ENCODE results near the gene ANTXRL.
"Not testable (repeated sequence)": the region's sequence is repeated elsewhere in the genome, so short reads cannot be mapped to it uniquely, and the experiment has no call there.

ANTXRL gene

GRCh38 chr10:46374410-46374809, 87.6 kb downstream of the ANTXRL start:
- not testable (repeated sequence) for DNase-seq

- DNase-seq: not testable (repeated sequence)
These were observed 88.6 kb downstream of the ANTXRL start, which contains the start of gene ANXA8L1 for GRCh38 chr10:46375406-46375805. TSS of gene ANXA8L1 (plus strand) at chr10:46375776. CDS start at chr10:46375852, 76 bp downstream.

GRCh38 chr10:46377022-46377421, 90.2 kb downstream of the ANTXRL start:
- not testable (repeated sequence) for DNase-seq

- DNase-seq: not testable (repeated sequence)
These were observed 90.9 kb downstream of the ANTXRL start for GRCh38 chr10:46377651-46378050.

- DNase-seq: not testable (repeated sequence)
These were observed 91.3 kb downstream of the ANTXRL start for GRCh38 chr10:46378108-46378507.

GRCh38 chr10:46379233-46379848, 92.5 kb downstream of the ANTXRL start:
- DNase-seq: not testable (repeated sequence)

All from right forelimb (tissue), 1 donor.